SK-N-SH (cell line): ENCODE results near the gene MAP3K7CL. TPM values are rescaled to one million over a fixed set of nuclear protein-coding genes. Genes with fewer than 3 reads are reported as not detected.

ENCODE experiments used
- CTCF ChIA-PET: fragments of 300-600, 350-600 bp; formaldehyde crosslinking; extraction: SDS; loops from one replicate; lab custom pipeline; 2021; lab: Yijun Ruan, JAX
- POLR2A ChIA-PET: fragments of 350-600 bp; sonication (Branson Sonifier 250); formaldehyde crosslinking; extraction: SDS; loops from one replicate; lab custom pipeline; 2020; ENCODE audit warnings: antibody characterized with exemption, inconsistent platforms; lab: Yijun Ruan, JAX
- DNase-seq: peaks from one replicate; pipeline ENCODE4 v3.0.0; 2012
- H2AFZ ChIP-seq: fragments of 200-600 bp; sonication (generic); 2 replicates; pipeline ENCODE4 v1.8.1; 2016; ENCODE audit warnings: antibody characterized with exemption, mild to moderate bottlenecking, low read depth
- H3F3A ChIP-seq: fragments of 200-600 bp; sonication (generic); replicated peaks from 2 replicates; pipeline ENCODE3; 2016; ENCODE audit warnings: antibody characterized with exemption, mild to moderate bottlenecking; ENCODE audit not compliant: insufficient read depth
- H3K27ac ChIP-seq, 2 experiments: fragments of 200-500 bp in 1 of 2; fragments of 200-600 bp in 1 of 2; sonication (Bioruptor generic) in 1 of 2; sonication (generic), shearing (Covaris generic) in 1 of 2; 2 replicates each; pipeline versions ENCODE4 v1.5.1 to v1.6.1; 2014 to 2016; ENCODE audit warnings: low read depth in 2 of 2, inconsistent platforms in 1 of 2, low read length in 1 of 2, mild to moderate bottlenecking in 1 of 2, mixed read lengths in 1 of 2
- H3K27me3 ChIP-seq: fragments of 200-600 bp; sonication (generic), shearing (Covaris generic); 2 replicates; pipeline ENCODE4 v1.6.1; 2016; ENCODE audit warnings: mixed run types; ENCODE audit not compliant: insufficient read depth
- H3K36me3 ChIP-seq, 2 experiments: fragments of 200-500 bp in 1 of 2; fragments of 200-600 bp in 1 of 2; sonication (Bioruptor generic) in 1 of 2; sonication (generic) in 1 of 2; replicated peaks in 1 of 2; 2 replicates each; pipeline versions ENCODE3 to v1.5.1; 2014 to 2016; ENCODE audit warnings: low read length in 1 of 2, mild to moderate bottlenecking in 1 of 2; ENCODE audit not compliant: insufficient read depth in 2 of 2, control insufficient read depth in 1 of 2
- H3K4me1 ChIP-seq, 2 experiments: fragments of 200-500 bp in 1 of 2; fragments of 200-600 bp in 1 of 2; sonication (Bioruptor generic) in 1 of 2; sonication (generic), shearing (Covaris generic) in 1 of 2; 2 replicates each; pipeline versions ENCODE4 v1.5.1 to v1.6.1; 2014 to 2016; ENCODE audit warnings: low read depth in 1 of 2, low read length in 1 of 2, mixed run types in 1 of 2; ENCODE audit not compliant: insufficient read depth in 2 of 2, control insufficient read depth in 1 of 2
- H3K4me2 ChIP-seq: fragments of 200-600 bp; sonication (generic), shearing (Covaris generic); 2 replicates; pipeline ENCODE4 v1.6.1; 2017; ENCODE audit warnings: mixed run types
- H3K4me3 ChIP-seq, 2 experiments: fragments of 200-500 bp in 1 of 2; fragments of 200-600 bp in 1 of 2; sonication (Bioruptor generic) in 1 of 2; sonication (generic), shearing (Covaris generic) in 1 of 2; 2 replicates each; pipeline versions ENCODE4 v1.5.1 to v1.8.1; 2014 to 2016; ENCODE audit warnings: low read depth in 2 of 2, inconsistent platforms in 1 of 2, low read length in 1 of 2, mild to moderate bottlenecking in 1 of 2, mixed read lengths in 1 of 2, moderate library complexity in 1 of 2
- H3K79me2 ChIP-seq: fragments of 200-600 bp; sonication (generic); 2 replicates; pipeline ENCODE4 v1.8.1; 2017; ENCODE audit warnings: mild to moderate bottlenecking; ENCODE audit not compliant: insufficient read depth
- H3K9ac ChIP-seq: fragments of 200-600 bp; sonication (generic); 2 replicates; pipeline ENCODE4 v1.6.1; 2017; ENCODE audit warnings: mixed run types
- H3K9me2 ChIP-seq: fragments of 200-600 bp; sonication (generic); 2 replicates; pipeline ENCODE4 v1.6.1; 2017; ENCODE audit warnings: mixed run types
- H3K9me3 ChIP-seq: fragments of 200-600 bp; sonication (generic); 2 replicates; pipeline ENCODE4 v1.6.1; 2017; ENCODE audit warnings: mixed run types, mild to moderate bottlenecking, moderate library complexity
- H4K20me1 ChIP-seq: fragments of 200-600 bp; sonication (generic); 2 replicates; pipeline ENCODE4 v1.6.1; 2017; ENCODE audit warnings: mild to moderate bottlenecking, mixed run types; ENCODE audit not compliant: insufficient read depth
- EP300 ChIP-seq, 2 experiments: IDR thresholded peaks; 2 replicates each; pipeline versions ENCODE4 v1.4.0 to v1.6.1; 2012; ENCODE audit warnings: borderline replicate concordance in 1 of 2, low read depth in 1 of 2, low read length in 1 of 2
- FOSL2 ChIP-seq: IDR thresholded peaks from 2 replicates; pipeline ENCODE4 v1.4.0; 2012; ENCODE audit warnings: low read depth, mild to moderate bottlenecking, moderate library complexity, borderline replicate concordance
- FOXJ3 ChIP-seq: sonication (generic); formaldehyde crosslinking; IDR thresholded peaks from 2 replicates; pipeline ENCODE4 v1.5.1; 2020; ENCODE audit warnings: mild to moderate bottlenecking, missing genetic modification reagents
- FOXM1 ChIP-seq: IDR thresholded peaks from 2 replicates; pipeline ENCODE4 v1.4.0; 2012; ENCODE audit warnings: low read depth, mild to moderate bottlenecking
- GATA2 ChIP-seq: sonication (generic); formaldehyde crosslinking; IDR thresholded peaks from 2 replicates; pipeline ENCODE4 v1.5.0; 2020; ENCODE audit warnings: mild to moderate bottlenecking, missing genetic modification reagents
- JUND ChIP-seq: IDR thresholded peaks from 2 replicates; pipeline ENCODE4 v1.4.0; 2012
- MAX ChIP-seq: IDR thresholded peaks from 2 replicates; pipeline ENCODE4 v1.4.0; 2012; ENCODE audit warnings: low read depth
- MEF2A ChIP-seq: IDR thresholded peaks from 2 replicates; pipeline ENCODE4 v1.4.0; 2012; ENCODE audit warnings: low read depth, borderline replicate concordance
- NFIC ChIP-seq: IDR thresholded peaks from 2 replicates; pipeline ENCODE4 v1.4.0; 2012; ENCODE audit warnings: borderline replicate concordance
- NRF1 ChIP-seq: IDR thresholded peaks from 2 replicates; pipeline ENCODE4 v1.6.1; 2012; ENCODE audit warnings: low read depth, mild to moderate bottlenecking, low read length
- PBX3 ChIP-seq: IDR thresholded peaks from 2 replicates; pipeline ENCODE4; 2012
- POLR2AphosphoS5 ChIP-seq: IDR thresholded peaks from 2 replicates; pipeline ENCODE4 v1.6.1; 2012; ENCODE audit warnings: low read depth, low read length
- RCOR1 ChIP-seq: fragments of 150-350 bp; IDR thresholded peaks from 2 replicates; pipeline ENCODE4 v1.6.1; 2017; ENCODE audit warnings: antibody characterized with exemption, low read length
- REST ChIP-seq: IDR thresholded peaks from 2 replicates; pipeline ENCODE4 v1.6.1; 2012; ENCODE audit warnings: mild to moderate bottlenecking, low read depth, low read length, moderate library complexity
- RFX5 ChIP-seq: IDR thresholded peaks from 2 replicates; pipeline ENCODE4 v1.6.1; 2012; ENCODE audit warnings: mild to moderate bottlenecking, improper control_type of control experiment, low read length
- RXRA ChIP-seq: IDR thresholded peaks from 2 replicates; pipeline ENCODE4 v1.4.0; 2012; ENCODE audit warnings: low read depth, mild to moderate bottlenecking, borderline replicate concordance
- SMC3 ChIP-seq: IDR thresholded peaks from 2 replicates; pipeline ENCODE4 v1.6.1; 2012; ENCODE audit warnings: low read depth, low read length, improper control_type of control experiment
- TAF1 ChIP-seq: IDR thresholded peaks from 2 replicates; pipeline ENCODE4 v1.6.1; 2012; ENCODE audit warnings: low read depth, mild to moderate bottlenecking, low read length, moderate library complexity, borderline replicate concordance
- TCF12 ChIP-seq: IDR thresholded peaks from 2 replicates; pipeline ENCODE4 v1.4.0; 2012
- TEAD4 ChIP-seq: IDR thresholded peaks from 2 replicates; pipeline ENCODE4 v1.4.0; 2012; ENCODE audit warnings: mild to moderate bottlenecking, borderline replicate concordance; ENCODE audit not compliant: insufficient read depth
- USF1 ChIP-seq: IDR thresholded peaks from 2 replicates; pipeline ENCODE4 v1.4.0; 2012; ENCODE audit warnings: low read depth, borderline replicate concordance
- YY1 ChIP-seq: IDR thresholded peaks from 2 replicates; pipeline ENCODE4 v1.4.0; 2012; ENCODE audit warnings: low read depth, mild to moderate bottlenecking
- ZBTB33 ChIP-seq: IDR thresholded peaks from 2 replicates; pipeline ENCODE4 v1.4.0; 2012; ENCODE audit warnings: low read depth, borderline replicate concordance
- WGBS: methylation state at CpG from one replicate; pipeline ENCODE4 v1.1.6; 2017; ENCODE audit warnings: low lambda C conversion rate; 5-methylcytosine and 5-hydroxymethylcytosine counted together
- polyA plus RNA-seq, 3 experiments: library from polyadenylated mRNA; depleted of rRNA; stranded (reverse); fragments of >200 nt; gene quantifications; 2 replicates each; pipeline ENCODE4 v1.2.3, GENCODE V29; 2012

MAP3K7CL gene
- polyA plus RNA-seq, 1 of the 3 experiments (the other 2 are of a cell fraction) = 2.3 TPM

GRCh38 chr21:29186246-29186645 lies 55.8 kb downstream of the MAP3K7CL start (continued):
- TF ChIP-seq GATA2 (CRISPR knock-in tag) = no peak
- no peak for TF ChIP-seq ZBTB33
- TF ChIP-seq RCOR1 = no peak

- H3K9me3 ChIP-seq = no peaks in the 10 kb centered on the region
- peak overlapping the region; percentile 47; the same call in 1 of the 2 replicates for H3K4me2 ChIP-seq
- peaks cover 7% of the 10 kb centered on the region; the same call in 1 of the 2 replicates for H3K79me2 ChIP-seq
- H4K20me1 ChIP-seq = no peaks in the 10 kb centered on the region
- peaks cover 36% of the 10 kb centered on the region for H3F3A ChIP-seq
- H3K9ac ChIP-seq = peak overlapping the region; percentile 18; the same call in 1 of the 2 replicates
- WGBS = 19% methylated on average over 2 of the region's 2 CpGs
- H3K27me3 ChIP-seq = no peaks in the 10 kb centered on the region
- no peak overlapping the region for H3K4me3 ChIP-seq
- CTCF ChIA-PET = no interaction called here
- peak overlapping the region; percentile 59 to 89; a peak in 3 of 4 replicates for H3K27ac ChIP-seq
- no peaks in the 10 kb centered on the region for H3K9me2 ChIP-seq
- H2AFZ ChIP-seq = 0 out of 2 replicates have a peak overlapping the region, but pooled peaks have one; percentile 0
- H3K4me1 ChIP-seq = peaks cover 2 to 26% of the 10 kb centered on the region in 2 experiments
- POLR2A ChIA-PET = no interaction called here
- DNase-seq = no peak
- peaks cover 0 to 4% of the 10 kb centered on the region in 2 experiments for H3K36me3 ChIP-seq
- no peak for TF ChIP-seq NRF1
- TF ChIP-seq TEAD4 = peak; percentile 48; the same call in 1 of the 2 replicates
- peak; percentile 91 for TF ChIP-seq FOSL2
- TF ChIP-seq POLR2AphosphoS5 = peak; percentile 62; the same call in 1 of the 2 replicates
- no peak; the same call in 1 of the 2 replicates for TF ChIP-seq TAF1
- TF ChIP-seq PBX3 = peak; percentile 61
- TF ChIP-seq USF1 = no peak
- TF ChIP-seq RXRA = peak; percentile 51; the same call in 1 of the 2 replicates
- TF ChIP-seq EP300 (IDR thresholded peaks at IDR 0.05; ENCODE audit: borderline replicate concordance in 1 of 2, low read depth in 1 of 2, low read length in 1 of 2) = peak in 1 of 2 experiments; percentile 61; a peak in 1 of 4 replicates
- no peak for TF ChIP-seq ZBTB33
- peak; percentile 52; the same call in 1 of the 2 replicates for TF ChIP-seq MAX
- TF ChIP-seq SMC3 = no peak
- TF ChIP-seq MEF2A = no peak
- TF ChIP-seq FOXM1 = no peak
- TF ChIP-seq TCF12 = peak; percentile 81
- TF ChIP-seq YY1 = no peak
- TF ChIP-seq REST = no peak
- peak; percentile 90 for TF ChIP-seq JUND
- TF ChIP-seq NFIC = peak; percentile 97
- TF ChIP-seq FOXJ3 (CRISPR knock-in tag) = no peak
- TF ChIP-seq RFX5 = no peak
Measured at GRCh38 chr21:29187944-29188343, 57.5 kb downstream of the MAP3K7CL start.
